ENCODE data around the gene EFNA2.

The EFNA2 gene

DNA sequence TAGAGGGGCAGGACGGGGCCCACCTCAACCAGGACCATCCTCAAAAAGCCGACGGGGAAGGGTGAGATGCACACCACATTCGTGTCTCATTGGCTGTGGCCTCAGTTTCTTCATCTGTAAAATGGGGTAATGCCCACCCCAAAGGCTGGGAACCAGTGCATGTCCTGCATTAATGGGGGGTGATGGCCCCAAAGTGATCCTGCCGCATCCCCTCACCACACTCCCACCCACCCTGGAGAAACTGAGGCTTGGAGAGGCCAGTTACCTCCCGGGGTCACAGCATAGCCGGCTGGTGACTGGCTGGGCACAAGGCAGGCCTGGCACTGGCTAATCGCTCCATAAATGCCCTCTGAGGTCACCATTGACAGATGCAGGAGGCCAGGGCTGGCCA is 37.9 kb upstream of the EFNA2 start:
- Histone ChIP-seq H2AFZ (ENCODE audit: low read depth, low read length, severe bottlenecking) (no peak overlapping the region), H3K36me3 (ENCODE audit: low read length) (no peaks in the 10 kb centered on the region), H3K9ac (ENCODE audit: low read length) (peak overlapping the region; percentile 88), H3K9me2 (replicated peaks; ENCODE audit: insufficient read depth, low read length) (no peaks in the 10 kb centered on the region), H3K27ac (ENCODE audit: low read depth, low read length) (peak overlapping the region; percentile 89), H3F3A (ENCODE audit: insufficient read depth) (peaks cover 28% of the 10 kb centered on the region; the same call in 1 of the 2 replicates), H3K4me2 (ENCODE audit: low read depth, low read length, poor library complexity, severe bottlenecking) (peak overlapping the region; percentile 83), H3K79me2 (ENCODE audit: insufficient read depth, low read length) (peaks cover 19% of the 10 kb centered on the region), H3K4me3 (ENCODE audit: insufficient read depth, low read length, poor library complexity, severe bottlenecking) (no peak overlapping the region), H3K27me3 (ENCODE audit: low read length) (no peaks in the 10 kb centered on the region), H3K9me3 (ENCODE audit: insufficient read depth, low read length) (no peaks in the 10 kb centered on the region), H4K20me1 (ENCODE audit: low read depth, low read length) (no peaks in the 10 kb centered on the region)
- TF ChIP-seq, protein P1, sequence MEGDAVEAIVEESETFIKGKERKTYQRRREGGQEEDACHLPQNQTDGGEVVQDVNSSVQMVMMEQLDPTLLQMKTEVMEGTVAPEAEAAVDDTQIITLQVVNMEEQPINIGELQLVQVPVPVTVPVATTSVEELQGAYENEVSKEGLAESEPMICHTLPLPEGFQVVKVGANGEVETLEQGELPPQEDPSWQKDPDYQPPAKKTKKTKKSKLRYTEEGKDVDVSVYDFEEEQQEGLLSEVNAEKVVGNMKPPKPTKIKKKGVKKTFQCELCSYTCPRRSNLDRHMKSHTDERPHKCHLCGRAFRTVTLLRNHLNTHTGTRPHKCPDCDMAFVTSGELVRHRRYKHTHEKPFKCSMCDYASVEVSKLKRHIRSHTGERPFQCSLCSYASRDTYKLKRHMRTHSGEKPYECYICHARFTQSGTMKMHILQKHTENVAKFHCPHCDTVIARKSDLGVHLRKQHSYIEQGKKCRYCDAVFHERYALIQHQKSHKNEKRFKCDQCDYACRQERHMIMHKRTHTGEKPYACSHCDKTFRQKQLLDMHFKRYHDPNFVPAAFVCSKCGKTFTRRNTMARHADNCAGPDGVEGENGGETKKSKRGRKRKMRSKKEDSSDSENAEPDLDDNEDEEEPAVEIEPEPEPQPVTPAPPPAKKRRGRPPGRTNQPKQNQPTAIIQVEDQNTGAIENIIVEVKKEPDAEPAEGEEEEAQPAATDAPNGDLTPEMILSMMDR (IDR thresholded peaks at IDR 0.05; ENCODE audit: insufficient read depth, low read length, poor library complexity, severe bottlenecking) = no peak
- TF ChIP-seq EZH2phosphoT487 (conservative IDR thresholded peaks at IDR 0.05; ENCODE audit: low read length) = no peak

DNA sequence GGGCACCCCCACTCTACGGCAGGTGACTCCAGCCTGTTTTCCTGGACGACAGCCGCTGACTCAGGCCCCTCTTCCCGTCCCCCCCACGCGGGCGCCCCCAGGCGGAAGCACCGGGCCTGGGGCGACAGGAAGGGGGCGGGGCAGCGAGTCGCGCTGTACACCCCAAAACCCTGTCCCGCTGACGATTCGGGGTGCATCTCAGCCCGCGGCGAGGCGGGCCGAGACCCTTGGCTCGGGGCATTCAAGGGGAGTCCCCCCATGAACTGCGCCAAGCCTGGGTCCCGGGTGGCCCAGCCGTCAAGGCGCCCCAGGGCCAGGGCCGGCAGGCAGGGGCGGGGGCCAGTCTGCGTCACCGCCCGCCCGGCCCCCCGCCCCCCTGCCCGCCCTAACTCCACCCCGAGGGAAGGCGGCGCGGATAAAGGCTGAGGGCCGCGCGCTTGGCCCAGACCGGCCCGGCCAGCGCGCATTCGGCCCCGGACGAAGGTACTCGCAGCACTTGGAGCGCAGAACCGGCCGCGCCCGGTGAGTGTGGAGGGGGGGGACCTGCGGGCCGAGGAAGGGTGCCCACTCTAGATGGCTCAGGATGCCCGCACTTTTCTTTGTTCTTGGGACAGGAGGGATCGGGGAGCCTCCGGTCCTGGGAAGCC is 37.4 kb upstream of the EFNA2 start, which contains the start of gene MIDN:
Gene MIDN (plus strand): TSS at position 445 of the 647 bp plus-strand sequence. CDS start 1,714 bp downstream, outside the sequence.
- H4K20me1 ChIP-seq (ENCODE audit: low read depth, low read length) = no peaks in the 10 kb centered on the region
- H3K9me3 ChIP-seq (ENCODE audit: insufficient read depth, low read length) = no peaks in the 10 kb centered on the region
- peak within 1 kb of the TSS; percentile 89 for H3K27ac ChIP-seq (ENCODE audit: low read depth, low read length)
- H3K9ac ChIP-seq (ENCODE audit: low read length) = peak within 1 kb of the TSS; percentile 88
- peak within 1 kb of the TSS; percentile 56 for H2AFZ ChIP-seq (ENCODE audit: low read depth, low read length, severe bottlenecking)
- H3F3A ChIP-seq (ENCODE audit: insufficient read depth) = peaks cover 26% of the 10 kb centered on the region; the same call in 1 of the 2 replicates
- H3K79me2 ChIP-seq (ENCODE audit: insufficient read depth, low read length) = peaks cover 21% of the 10 kb centered on the region
- TF ChIP-seq EZH2phosphoT487 (conservative IDR thresholded peaks at IDR 0.05; ENCODE audit: low read length) = no peak
- TF ChIP-seq, protein P1 (IDR thresholded peaks at IDR 0.05; ENCODE audit: insufficient read depth, low read length, poor library complexity, severe bottlenecking) = peak; percentile 47
- H3K36me3 ChIP-seq (ENCODE audit: low read length) = no peaks in the 10 kb centered on the region
- peak within 1 kb of the TSS; percentile 80 for H3K4me3 ChIP-seq (ENCODE audit: insufficient read depth, low read length, poor library complexity, severe bottlenecking)
- no peaks in the 10 kb centered on the region for H3K27me3 ChIP-seq (ENCODE audit: low read length)
- peak within 1 kb of the TSS; percentile 83 for H3K4me2 ChIP-seq (ENCODE audit: low read depth, low read length, poor library complexity, severe bottlenecking)
- no peaks in the 10 kb centered on the region for H3K9me2 ChIP-seq (replicated peaks; ENCODE audit: insufficient read depth, low read length)

DNA sequence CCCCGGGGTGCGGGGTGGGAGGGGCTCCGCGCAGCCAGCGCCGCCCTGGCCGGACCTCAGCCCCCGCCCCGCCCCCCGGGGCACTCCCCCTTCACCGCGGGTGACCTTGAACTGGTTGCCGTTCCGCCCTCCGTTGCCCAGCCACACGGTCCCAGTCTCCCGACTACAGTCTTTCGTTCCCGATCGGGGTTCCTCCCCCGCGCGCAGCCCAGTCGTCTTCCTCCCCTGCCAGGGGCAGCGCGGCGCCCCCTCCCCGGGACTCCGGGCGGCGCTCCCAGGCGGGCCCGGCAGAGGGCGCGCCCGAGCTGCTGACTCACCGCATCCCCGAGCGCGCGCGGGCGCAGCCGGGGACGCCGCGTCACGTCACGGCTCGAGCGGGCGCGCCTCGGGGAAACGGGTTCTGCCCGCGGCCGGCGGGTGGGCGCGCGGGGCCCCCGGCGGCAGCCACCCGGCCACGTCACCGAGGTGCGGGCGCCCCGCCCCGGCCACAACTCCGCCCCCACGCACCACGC is 36.8 kb upstream of the EFNA2 start:
- Histone ChIP-seq H3K36me3 (ENCODE audit: low read length) (no peaks in the 10 kb centered on the region), H3K4me3 (ENCODE audit: insufficient read depth, low read length, poor library complexity, severe bottlenecking) (peak overlapping the region; percentile 80), H3K9me3 (ENCODE audit: insufficient read depth, low read length) (no peaks in the 10 kb centered on the region), H3F3A (ENCODE audit: insufficient read depth) (peaks cover 20% of the 10 kb centered on the region; the same call in 1 of the 2 replicates), H3K9ac (ENCODE audit: low read length) (peak overlapping the region; percentile 88), H3K79me2 (ENCODE audit: insufficient read depth, low read length) (peaks cover 27% of the 10 kb centered on the region), H3K27me3 (ENCODE audit: low read length) (no peaks in the 10 kb centered on the region), H3K27ac (ENCODE audit: low read depth, low read length) (peak overlapping the region; percentile 89), H4K20me1 (ENCODE audit: low read depth, low read length) (no peaks in the 10 kb centered on the region), H3K4me2 (ENCODE audit: low read depth, low read length, poor library complexity, severe bottlenecking) (peak overlapping the region; percentile 83), H3K9me2 (replicated peaks; ENCODE audit: insufficient read depth, low read length) (no peaks in the 10 kb centered on the region), H2AFZ (ENCODE audit: low read depth, low read length, severe bottlenecking) (peak overlapping the region; percentile 56)
- no peak for TF ChIP-seq EZH2phosphoT487 (conservative IDR thresholded peaks at IDR 0.05; ENCODE audit: low read length)
- TF ChIP-seq, protein P1 (IDR thresholded peaks at IDR 0.05; ENCODE audit: insufficient read depth, low read length, poor library complexity, severe bottlenecking) = peak; percentile 78

All from SU-DHL-6 (cell line).